OCI-LY7 (cell line): Measurements from ENCODE around the gene QSOX1. TPM values are rescaled to one million over a fixed set of nuclear protein-coding genes. Genes with fewer than 3 reads are reported as not detected.

Experiments used
- BruUV-seq: library from RNA; stranded (reverse); fragments of 400-500 nt; replicated peaks from 2 replicates; lab custom pipeline; 2021; lab: Mats Ljungman, UMichigan
- CTCF ChIA-PET: fragments of 300-600 bp; sonication (Branson Sonifier 250); formaldehyde crosslinking; loops from one replicate; lab custom pipeline; 2022; ENCODE audit warnings: antibody characterized with exemption; ENCODE audit not compliant: unreplicated experiment; lab: Charles Lee
- POLR2A ChIA-PET: fragments of 300-600 bp; sonication (Branson Sonifier 250); formaldehyde crosslinking; loops from one replicate; lab custom pipeline; 2022; ENCODE audit warnings: antibody characterized with exemption; lab: Charles Lee
- DNase-seq: peaks from one replicate; pipeline ENCODE4 v3.0.0-alpha.2; 2015; ENCODE audit warnings: low spot score
- H2AFZ ChIP-seq: fragments of 200-600 bp; sonication (generic), shearing (Covaris generic); 2 replicates; pipeline ENCODE4 v1.6.1; 2014; ENCODE audit warnings: mild to moderate bottlenecking, antibody characterized with exemption, low read length, moderate library complexity
- H3K27ac ChIP-seq: fragments of 200-600 bp; sonication (generic); 2 replicates; pipeline ENCODE4 v1.5.1; 2014; ENCODE audit warnings: mixed run types, low read depth, mild to moderate bottlenecking, moderate library complexity, low read length, inconsistent platforms; ENCODE audit not compliant: poor library complexity, severe bottlenecking
- H3K36me3 ChIP-seq: fragments of 200-600 bp; sonication (generic); 2 replicates; pipeline ENCODE4 v1.6.1; 2014; ENCODE audit warnings: mild to moderate bottlenecking, antibody characterized with exemption, low read length, moderate library complexity, mixed read lengths; ENCODE audit not compliant: insufficient read depth
- H3K4me1 ChIP-seq: fragments of 200-600 bp; sonication (generic); 2 replicates; pipeline ENCODE4 v1.5.1; 2014; ENCODE audit warnings: mild to moderate bottlenecking, low read length; ENCODE audit not compliant: insufficient read depth, poor library complexity, severe bottlenecking
- H3K4me2 ChIP-seq: fragments of 200-600 bp; sonication (generic); 2 replicates; pipeline ENCODE4 v1.6.1; 2014; ENCODE audit warnings: mild to moderate bottlenecking, low read length
- H3K4me3 ChIP-seq: fragments of 200-600 bp; sonication (generic); 2 replicates; pipeline ENCODE4 v1.5.1; 2014; ENCODE audit warnings: mild to moderate bottlenecking, low read depth, low read length; ENCODE audit not compliant: poor library complexity, severe bottlenecking
- H3K79me2 ChIP-seq: fragments of 200-600 bp; sonication (generic); 2 replicates; pipeline ENCODE4 v1.6.1; 2016; ENCODE audit warnings: low read depth, mild to moderate bottlenecking, low read length, moderate library complexity, mixed read lengths; ENCODE audit not compliant: insufficient read depth
- H3K9me2 ChIP-seq: fragments of 200-600 bp; sonication (generic); 2 replicates; pipeline ENCODE4 v1.6.1; 2016; ENCODE audit warnings: mild to moderate bottlenecking, low read length, mixed read lengths; ENCODE audit not compliant: insufficient read depth
- H3K9me3 ChIP-seq: fragments of 200-600 bp; sonication (generic); 2 replicates; pipeline ENCODE4 v1.6.1; 2014; ENCODE audit warnings: mild to moderate bottlenecking, mixed run types, low read length, mixed read lengths
- H4K20me1 ChIP-seq: fragments of 200-600 bp; sonication (generic); 2 replicates; pipeline ENCODE4 v1.6.1; 2014; ENCODE audit warnings: mild to moderate bottlenecking, antibody characterized with exemption, low read length, moderate library complexity, mixed read lengths; ENCODE audit not compliant: insufficient read depth
- EZH2phosphoT487 ChIP-seq: fragments of 200-600 bp; sonication (generic); IDR thresholded peaks from 2 replicates; pipeline ENCODE4 v1.6.1; 2018; ENCODE audit warnings: low read depth, borderline replicate concordance, mild to moderate bottlenecking, mixed run types, antibody characterized with exemption, low read length, moderate library complexity, mixed read lengths
- intact Hi-C: fragments of 100-400 bp; cut with micrococcal nuclease; formaldehyde crosslinking; loops from one replicate; pipeline ENCODE4 v1.10.0; 2022; ENCODE audit not compliant: unreplicated experiment
- total RNA-seq, 2 experiments: library from RNA; depleted of rRNA in 1 of 2; stranded (reverse); fragments of >200 nt in 1 of 2; shearing (Covaris generic) in 1 of 2; gene quantifications; 2 replicates each; pipeline ENCODE4 v1.2.3, GENCODE V29; 2014 to 2022
- TF ChIP-seq, protein P1 (sequence below): fragments of 200-600 bp; sonication (generic); conservative IDR thresholded peaks from 2 replicates; pipeline ENCODE4 v1.5.1; 2014; ENCODE audit warnings: mild to moderate bottlenecking, antibody characterized with exemption, low read length, moderate library complexity, mixed read lengths

The QSOX1 gene
- total RNA-seq, 2 experiments from 2014 or later = 8.4 to 23.6 TPM

DNA sequence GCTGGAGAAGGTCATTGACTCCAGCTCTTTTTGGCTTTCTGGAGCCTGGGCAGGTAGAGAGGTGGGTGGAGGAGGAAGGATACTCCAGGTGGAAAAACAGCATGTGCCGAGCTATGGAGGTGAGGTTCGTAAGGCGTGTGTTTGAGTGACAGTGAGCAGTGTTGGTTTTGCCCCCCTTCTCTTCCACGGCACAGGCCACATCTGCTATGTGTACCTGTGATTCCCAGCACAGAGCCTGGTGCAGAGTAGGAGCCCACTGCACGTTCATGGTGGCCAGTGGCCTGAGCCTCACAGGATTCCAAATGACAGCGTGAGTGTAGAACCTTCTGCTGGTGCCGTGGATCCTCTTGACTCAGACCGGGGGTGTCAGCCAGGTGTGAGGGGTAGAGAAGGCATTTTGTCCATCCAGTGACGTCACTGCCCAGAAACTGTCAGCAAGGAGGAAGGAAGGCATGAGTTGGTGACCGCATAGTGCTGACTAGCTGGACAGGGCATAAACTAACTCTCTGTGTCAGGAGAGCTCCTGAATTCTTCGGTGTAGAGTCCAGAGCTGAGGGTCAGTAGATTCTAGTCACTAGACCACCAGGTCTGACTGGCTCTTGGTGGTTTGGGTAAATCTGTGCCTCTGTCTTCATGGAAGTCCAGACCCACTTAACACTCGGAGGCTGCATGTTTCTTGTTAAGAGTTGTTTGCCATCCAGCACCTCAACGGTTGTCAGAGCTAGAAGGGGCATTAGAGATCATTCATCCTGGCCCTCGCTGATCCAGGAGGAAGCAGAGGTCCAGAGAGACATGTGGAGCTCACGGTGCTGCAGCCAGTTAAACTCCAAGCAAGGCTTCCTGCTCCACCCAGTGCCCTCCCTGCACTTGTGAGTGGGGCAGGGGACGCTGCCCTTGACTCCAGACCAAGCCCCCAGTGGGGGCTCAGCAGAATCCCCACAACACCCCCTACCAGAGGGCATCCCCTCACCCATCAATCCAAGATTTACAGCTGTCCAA, 3.8 kb downstream of the QSOX1 start:
- H3K79me2 ChIP-seq = 0 out of 2 replicates have a peak, but pooled peaks cover 3% of the 10 kb centered on the region
- BruUV-seq = no TSS peak
- DNase-seq = no peak
- no peak overlapping the region for H3K4me2 ChIP-seq
- H4K20me1 ChIP-seq = no peaks in the 10 kb centered on the region
- peaks cover 22% of the 10 kb centered on the region for H3K4me1 ChIP-seq
- H3K9me3 ChIP-seq = no peaks in the 10 kb centered on the region
- H3K27ac ChIP-seq = no peak overlapping the region
- intact Hi-C loops = loop anchor here (10.0 kb wide), 1 partner anchor 204 kb away; the partner anchor contains the start of gene CEP350
- ChIA-PET CTCF (interaction anchor here (0.6 to 1.1 kb wide), 3 partner anchors 10 to 344 kb away, joined by 3 to 4 read pairs (median 3); partner anchors contain the start of gene ACBD6), POLR2A (interaction anchor here (1.3 kb wide), 1 partner anchor 9 kb away, joined by 5 read pairs; no protein-coding TSS in a partner anchor)
- no peaks in the 10 kb centered on the region for H3K9me2 ChIP-seq
- no peaks in the 10 kb centered on the region for H3K36me3 ChIP-seq
- no peak overlapping the region for H3K4me3 ChIP-seq
- TF ChIP-seq EZH2phosphoT487 = no peak
- TF ChIP-seq, protein P1, sequence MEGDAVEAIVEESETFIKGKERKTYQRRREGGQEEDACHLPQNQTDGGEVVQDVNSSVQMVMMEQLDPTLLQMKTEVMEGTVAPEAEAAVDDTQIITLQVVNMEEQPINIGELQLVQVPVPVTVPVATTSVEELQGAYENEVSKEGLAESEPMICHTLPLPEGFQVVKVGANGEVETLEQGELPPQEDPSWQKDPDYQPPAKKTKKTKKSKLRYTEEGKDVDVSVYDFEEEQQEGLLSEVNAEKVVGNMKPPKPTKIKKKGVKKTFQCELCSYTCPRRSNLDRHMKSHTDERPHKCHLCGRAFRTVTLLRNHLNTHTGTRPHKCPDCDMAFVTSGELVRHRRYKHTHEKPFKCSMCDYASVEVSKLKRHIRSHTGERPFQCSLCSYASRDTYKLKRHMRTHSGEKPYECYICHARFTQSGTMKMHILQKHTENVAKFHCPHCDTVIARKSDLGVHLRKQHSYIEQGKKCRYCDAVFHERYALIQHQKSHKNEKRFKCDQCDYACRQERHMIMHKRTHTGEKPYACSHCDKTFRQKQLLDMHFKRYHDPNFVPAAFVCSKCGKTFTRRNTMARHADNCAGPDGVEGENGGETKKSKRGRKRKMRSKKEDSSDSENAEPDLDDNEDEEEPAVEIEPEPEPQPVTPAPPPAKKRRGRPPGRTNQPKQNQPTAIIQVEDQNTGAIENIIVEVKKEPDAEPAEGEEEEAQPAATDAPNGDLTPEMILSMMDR = no peak
- no peak overlapping the region for H2AFZ ChIP-seq

DNA sequence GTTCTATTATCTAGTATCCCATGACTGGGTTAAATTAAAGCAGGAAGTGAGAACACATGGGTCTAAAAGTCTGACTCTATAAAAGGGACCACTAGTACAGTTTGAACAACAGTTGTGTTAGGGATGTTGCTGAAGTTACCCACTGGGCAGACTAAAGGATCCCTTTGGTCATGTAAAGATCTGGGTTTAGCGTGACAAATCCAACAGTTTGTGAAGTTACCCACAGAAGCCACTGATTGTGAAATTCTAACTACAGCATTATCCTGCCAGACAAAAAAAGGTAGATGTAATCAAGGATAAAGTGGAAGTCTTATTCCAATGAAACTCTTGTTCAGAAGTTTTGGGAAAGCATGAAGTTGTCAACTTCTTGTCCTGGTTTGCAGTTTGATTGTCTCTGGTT, 5.7 kb downstream of the QSOX1 start:
- BruUV-seq = no TSS peak
- intact Hi-C loops = no loop called here
- no peaks in the 10 kb centered on the region for H3K36me3 ChIP-seq
- no peaks in the 10 kb centered on the region for H3K9me3 ChIP-seq
- H3K4me1 ChIP-seq = peaks cover 14% of the 10 kb centered on the region
- H3K9me2 ChIP-seq = no peaks in the 10 kb centered on the region
- TF ChIP-seq, protein P1 = no peak
- TF ChIP-seq EZH2phosphoT487 = no peak
- H3K79me2 ChIP-seq = 0 out of 2 replicates have a peak, but pooled peaks cover under 1% of the 10 kb centered on the region
- H2AFZ ChIP-seq = no peak overlapping the region
- H3K4me3 ChIP-seq = no peak overlapping the region
- no peak for DNase-seq
- ChIA-PET CTCF (no interaction called here), POLR2A (interaction anchor here (0.7 kb wide), 1 partner anchor 355 kb away, joined by 3 read pairs; no protein-coding TSS in a partner anchor)
- H3K4me2 ChIP-seq = no peak overlapping the region
- H4K20me1 ChIP-seq = no peaks in the 10 kb centered on the region
- no peak overlapping the region for H3K27ac ChIP-seq
